NB4 (cell line): ENCODE data around the gene IPO8.

Source experiments
- DNase-seq: peaks from one replicate; pipeline ENCODE4 v3.0.0; 2010; ENCODE audit warnings: low read depth
- H3K4me3 ChIP-seq: one replicate; pipeline ENCODE4 v1.5.1; 2011; ENCODE audit warnings: mild to moderate bottlenecking, low read depth, low read length, moderate library complexity
- MYC ChIP-seq: IDR thresholded peaks from 2 replicates; pipeline ENCODE4 v1.6.1; 2011; ENCODE audit warnings: low read depth, low read length
- POLR2A ChIP-seq: IDR thresholded peaks from 2 replicates; pipeline ENCODE4 v1.6.1; 2011; ENCODE audit warnings: mild to moderate bottlenecking; ENCODE audit not compliant: insufficient read length; ENCODE audit errors: extremely low read depth
- TF ChIP-seq, protein P1 (sequence below): IDR thresholded peaks from one replicate; pipeline ENCODE4 v1.5.1; 2012; ENCODE audit warnings: low read depth, low read length
- TF ChIP-seq, protein P2 (sequence below): IDR thresholded peaks from 2 replicates; pipeline ENCODE4 v1.6.1; 2011; ENCODE audit warnings: low read depth, low read length

IPO8 gene

DNA sequence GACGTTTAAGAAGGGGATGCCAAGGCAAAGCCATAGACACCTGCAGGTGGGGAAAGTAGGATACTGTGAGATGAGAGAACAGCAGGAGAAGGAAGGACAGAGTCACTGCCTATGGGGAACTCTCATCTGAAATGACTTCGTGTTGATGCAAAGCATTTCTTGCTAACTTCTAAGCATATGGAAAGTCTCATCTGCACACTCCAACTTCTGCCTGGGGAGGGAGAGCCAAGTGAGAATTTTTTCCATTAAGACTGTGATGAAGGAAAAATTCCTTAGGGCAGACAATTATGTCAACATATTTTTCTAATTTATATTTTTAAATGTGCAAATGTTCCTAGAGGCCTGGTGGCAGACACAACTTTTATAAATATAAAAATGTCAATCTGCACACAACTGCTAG is 115.3 kb downstream of the IPO8 start:
- TF ChIP-seq, protein P1, sequence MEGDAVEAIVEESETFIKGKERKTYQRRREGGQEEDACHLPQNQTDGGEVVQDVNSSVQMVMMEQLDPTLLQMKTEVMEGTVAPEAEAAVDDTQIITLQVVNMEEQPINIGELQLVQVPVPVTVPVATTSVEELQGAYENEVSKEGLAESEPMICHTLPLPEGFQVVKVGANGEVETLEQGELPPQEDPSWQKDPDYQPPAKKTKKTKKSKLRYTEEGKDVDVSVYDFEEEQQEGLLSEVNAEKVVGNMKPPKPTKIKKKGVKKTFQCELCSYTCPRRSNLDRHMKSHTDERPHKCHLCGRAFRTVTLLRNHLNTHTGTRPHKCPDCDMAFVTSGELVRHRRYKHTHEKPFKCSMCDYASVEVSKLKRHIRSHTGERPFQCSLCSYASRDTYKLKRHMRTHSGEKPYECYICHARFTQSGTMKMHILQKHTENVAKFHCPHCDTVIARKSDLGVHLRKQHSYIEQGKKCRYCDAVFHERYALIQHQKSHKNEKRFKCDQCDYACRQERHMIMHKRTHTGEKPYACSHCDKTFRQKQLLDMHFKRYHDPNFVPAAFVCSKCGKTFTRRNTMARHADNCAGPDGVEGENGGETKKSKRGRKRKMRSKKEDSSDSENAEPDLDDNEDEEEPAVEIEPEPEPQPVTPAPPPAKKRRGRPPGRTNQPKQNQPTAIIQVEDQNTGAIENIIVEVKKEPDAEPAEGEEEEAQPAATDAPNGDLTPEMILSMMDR = no peak
- TF ChIP-seq, protein P2, sequence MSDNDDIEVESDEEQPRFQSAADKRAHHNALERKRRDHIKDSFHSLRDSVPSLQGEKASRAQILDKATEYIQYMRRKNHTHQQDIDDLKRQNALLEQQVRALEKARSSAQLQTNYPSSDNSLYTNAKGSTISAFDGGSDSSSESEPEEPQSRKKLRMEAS = no peak
- TF ChIP-seq POLR2A (no peak), MYC (no peak)
- no peak overlapping the region for H3K4me3 ChIP-seq
- no peak for DNase-seq
